Measurements from ENCODE around the gene CKAP2L.

CKAP2L gene

GRCh38 chr2:112762276-112762675 is 2.1 kb downstream of the CKAP2L start:
- ATAC-seq = no peak
- TF ChIP-seq BACH2 (CRISPR knock-in tag; IDR thresholded peaks at IDR 0.05; ENCODE audit: borderline replicate concordance) (no peak), ARNTL (CRISPR knock-in tag; IDR thresholded peaks at IDR 0.05; ENCODE audit: borderline replicate concordance, low read depth) (no peak), TOX (CRISPR knock-in tag; IDR thresholded peaks at IDR 0.05; ENCODE audit: borderline replicate concordance) (no peak), ISL1 (CRISPR knock-in tag; IDR thresholded peaks at IDR 0.05) (no peak), ZC3H10 (CRISPR knock-in tag; IDR thresholded peaks at IDR 0.05) (no peak), ZNF70 (CRISPR knock-in tag; IDR thresholded peaks at IDR 0.05) (no peak), ZNF8 (CRISPR knock-in tag; IDR thresholded peaks at IDR 0.05) (no peak), GLIS3 (CRISPR knock-in tag; IDR thresholded peaks at IDR 0.05) (no peak), ZFP3 (CRISPR knock-in tag; IDR thresholded peaks at IDR 0.05) (no peak), PPARA (CRISPR knock-in tag; IDR thresholded peaks at IDR 0.05; ENCODE audit: borderline replicate concordance) (no peak), ESRRG (CRISPR knock-in tag; IDR thresholded peaks at IDR 0.05) (no peak)
- TF ChIP-seq, protein P1, sequence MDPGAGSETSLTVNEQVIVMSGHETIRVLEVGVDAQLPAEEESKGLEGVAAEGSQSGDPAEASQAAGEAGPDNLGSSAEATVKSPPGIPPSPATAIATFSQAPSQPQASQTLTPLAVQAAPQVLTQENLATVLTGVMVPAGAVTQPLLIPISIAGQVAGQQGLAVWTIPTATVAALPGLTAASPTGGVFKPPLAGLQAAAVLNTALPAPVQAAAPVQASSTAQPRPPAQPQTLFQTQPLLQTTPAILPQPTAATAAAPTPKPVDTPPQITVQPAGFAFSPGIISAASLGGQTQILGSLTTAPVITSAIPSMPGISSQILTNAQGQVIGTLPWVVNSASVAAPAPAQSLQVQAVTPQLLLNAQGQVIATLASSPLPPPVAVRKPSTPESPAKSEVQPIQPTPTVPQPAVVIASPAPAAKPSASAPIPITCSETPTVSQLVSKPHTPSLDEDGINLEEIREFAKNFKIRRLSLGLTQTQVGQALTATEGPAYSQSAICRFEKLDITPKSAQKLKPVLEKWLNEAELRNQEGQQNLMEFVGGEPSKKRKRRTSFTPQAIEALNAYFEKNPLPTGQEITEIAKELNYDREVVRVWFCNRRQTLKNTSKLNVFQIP (CRISPR knock-in tag; IDR thresholded peaks at IDR 0.05; ENCODE audit: borderline replicate concordance, low read depth) = no peak
- TF ChIP-seq, protein P2, sequence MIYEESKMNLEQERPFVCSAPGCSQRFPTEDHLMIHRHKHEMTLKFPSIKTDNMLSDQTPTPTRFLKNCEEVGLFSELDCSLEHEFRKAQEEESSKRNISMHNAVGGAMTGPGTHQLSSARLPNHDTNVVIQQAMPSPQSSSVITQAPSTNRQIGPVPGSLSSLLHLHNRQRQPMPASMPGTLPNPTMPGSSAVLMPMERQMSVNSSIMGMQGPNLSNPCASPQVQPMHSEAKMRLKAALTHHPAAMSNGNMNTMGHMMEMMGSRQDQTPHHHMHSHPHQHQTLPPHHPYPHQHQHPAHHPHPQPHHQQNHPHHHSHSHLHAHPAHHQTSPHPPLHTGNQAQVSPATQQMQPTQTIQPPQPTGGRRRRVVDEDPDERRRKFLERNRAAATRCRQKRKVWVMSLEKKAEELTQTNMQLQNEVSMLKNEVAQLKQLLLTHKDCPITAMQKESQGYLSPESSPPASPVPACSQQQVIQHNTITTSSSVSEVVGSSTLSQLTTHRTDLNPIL (CRISPR knock-in tag; IDR thresholded peaks at IDR 0.05; ENCODE audit: low read depth) = no peak

GRCh38 chr2:112760149-112760548 is 4.3 kb downstream of the CKAP2L start:
- ATAC-seq = no peak
- no peak for TF ChIP-seq TOX (CRISPR knock-in tag; IDR thresholded peaks at IDR 0.05; ENCODE audit: borderline replicate concordance)
- no peak for TF ChIP-seq ZFP3 (CRISPR knock-in tag; IDR thresholded peaks at IDR 0.05)
- TF ChIP-seq, protein P3, sequence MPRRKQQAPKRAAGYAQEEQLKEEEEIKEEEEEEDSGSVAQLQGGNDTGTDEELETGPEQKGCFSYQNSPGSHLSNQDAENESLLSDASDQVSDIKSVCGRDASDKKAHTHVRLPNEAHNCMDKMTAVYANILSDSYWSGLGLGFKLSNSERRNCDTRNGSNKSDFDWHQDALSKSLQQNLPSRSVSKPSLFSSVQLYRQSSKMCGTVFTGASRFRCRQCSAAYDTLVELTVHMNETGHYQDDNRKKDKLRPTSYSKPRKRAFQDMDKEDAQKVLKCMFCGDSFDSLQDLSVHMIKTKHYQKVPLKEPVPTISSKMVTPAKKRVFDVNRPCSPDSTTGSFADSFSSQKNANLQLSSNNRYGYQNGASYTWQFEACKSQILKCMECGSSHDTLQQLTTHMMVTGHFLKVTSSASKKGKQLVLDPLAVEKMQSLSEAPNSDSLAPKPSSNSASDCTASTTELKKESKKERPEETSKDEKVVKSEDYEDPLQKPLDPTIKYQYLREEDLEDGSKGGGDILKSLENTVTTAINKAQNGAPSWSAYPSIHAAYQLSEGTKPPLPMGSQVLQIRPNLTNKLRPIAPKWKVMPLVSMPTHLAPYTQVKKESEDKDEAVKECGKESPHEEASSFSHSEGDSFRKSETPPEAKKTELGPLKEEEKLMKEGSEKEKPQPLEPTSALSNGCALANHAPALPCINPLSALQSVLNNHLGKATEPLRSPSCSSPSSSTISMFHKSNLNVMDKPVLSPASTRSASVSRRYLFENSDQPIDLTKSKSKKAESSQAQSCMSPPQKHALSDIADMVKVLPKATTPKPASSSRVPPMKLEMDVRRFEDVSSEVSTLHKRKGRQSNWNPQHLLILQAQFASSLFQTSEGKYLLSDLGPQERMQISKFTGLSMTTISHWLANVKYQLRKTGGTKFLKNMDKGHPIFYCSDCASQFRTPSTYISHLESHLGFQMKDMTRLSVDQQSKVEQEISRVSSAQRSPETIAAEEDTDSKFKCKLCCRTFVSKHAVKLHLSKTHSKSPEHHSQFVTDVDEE (CRISPR knock-in tag; IDR thresholded peaks at IDR 0.05) = no peak
- no peak for TF ChIP-seq ZFP30 (CRISPR knock-in tag; IDR thresholded peaks at IDR 0.05)
- TF ChIP-seq BACH2 (CRISPR knock-in tag; IDR thresholded peaks at IDR 0.05; ENCODE audit: borderline replicate concordance) = no peak
- no peak for TF ChIP-seq OSR1 (CRISPR knock-in tag; IDR thresholded peaks at IDR 0.05)
- TF ChIP-seq ZC3H10 (CRISPR knock-in tag; IDR thresholded peaks at IDR 0.05) = no peak

DNA sequence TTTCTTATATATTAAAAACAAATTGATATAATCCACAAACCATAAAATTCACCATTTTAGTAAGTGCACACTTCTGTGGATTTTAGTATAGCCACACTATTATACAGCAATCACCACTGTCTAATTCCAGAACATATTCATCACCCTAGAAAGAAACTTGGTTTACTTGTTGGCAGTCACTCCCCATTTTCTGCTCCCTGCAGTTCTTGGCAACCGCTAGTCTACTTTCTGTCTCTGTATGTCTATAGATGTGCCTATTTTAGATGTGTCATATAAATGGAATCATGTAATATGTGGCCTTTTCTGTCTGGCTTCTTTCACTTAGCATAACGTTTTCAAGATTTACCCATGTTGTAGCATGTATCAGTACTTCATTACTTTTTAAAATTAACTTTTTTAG is 5.7 kb downstream of the CKAP2L start:
- ATAC-seq = no peak
- TF ChIP-seq TCF4 (CRISPR knock-in tag; IDR thresholded peaks at IDR 0.05; ENCODE audit: borderline replicate concordance) = no peak
- TF ChIP-seq SNAI2 (CRISPR knock-in tag; IDR thresholded peaks at IDR 0.05) = no peak
- no peak for TF ChIP-seq ZFP30 (CRISPR knock-in tag; IDR thresholded peaks at IDR 0.05)
- TF ChIP-seq, protein P4, sequence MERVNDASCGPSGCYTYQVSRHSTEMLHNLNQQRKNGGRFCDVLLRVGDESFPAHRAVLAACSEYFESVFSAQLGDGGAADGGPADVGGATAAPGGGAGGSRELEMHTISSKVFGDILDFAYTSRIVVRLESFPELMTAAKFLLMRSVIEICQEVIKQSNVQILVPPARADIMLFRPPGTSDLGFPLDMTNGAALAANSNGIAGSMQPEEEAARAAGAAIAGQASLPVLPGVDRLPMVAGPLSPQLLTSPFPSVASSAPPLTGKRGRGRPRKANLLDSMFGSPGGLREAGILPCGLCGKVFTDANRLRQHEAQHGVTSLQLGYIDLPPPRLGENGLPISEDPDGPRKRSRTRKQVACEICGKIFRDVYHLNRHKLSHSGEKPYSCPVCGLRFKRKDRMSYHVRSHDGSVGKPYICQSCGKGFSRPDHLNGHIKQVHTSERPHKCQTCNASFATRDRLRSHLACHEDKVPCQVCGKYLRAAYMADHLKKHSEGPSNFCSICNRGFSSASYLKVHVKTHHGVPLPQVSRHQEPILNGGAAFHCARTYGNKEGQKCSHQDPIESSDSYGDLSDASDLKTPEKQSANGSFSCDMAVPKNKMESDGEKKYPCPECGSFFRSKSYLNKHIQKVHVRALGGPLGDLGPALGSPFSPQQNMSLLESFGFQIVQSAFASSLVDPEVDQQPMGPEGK (CRISPR knock-in tag; IDR thresholded peaks at IDR 0.05; ENCODE audit: borderline replicate concordance) = no peak
- no peak for TF ChIP-seq ESRRG (CRISPR knock-in tag; IDR thresholded peaks at IDR 0.05)
- no peak for TF ChIP-seq ISL1 (CRISPR knock-in tag; IDR thresholded peaks at IDR 0.05)
- no peak for TF ChIP-seq TOX (CRISPR knock-in tag; IDR thresholded peaks at IDR 0.05; ENCODE audit: borderline replicate concordance)
- TF ChIP-seq CSRNP3 (CRISPR knock-in tag; IDR thresholded peaks at IDR 0.05) = no peak
- no peak for TF ChIP-seq ZNF565 (CRISPR knock-in tag; conservative IDR thresholded peaks at IDR 0.05; ENCODE audit: low read depth)
- no peak for TF ChIP-seq PPARA (CRISPR knock-in tag; IDR thresholded peaks at IDR 0.05; ENCODE audit: borderline replicate concordance)
- no peak for TF ChIP-seq CSDC2 (CRISPR knock-in tag; IDR thresholded peaks at IDR 0.05)
- TF ChIP-seq, protein P1 (CRISPR knock-in tag; IDR thresholded peaks at IDR 0.05; ENCODE audit: borderline replicate concordance, low read depth) = no peak
- TF ChIP-seq OSR1 (CRISPR knock-in tag; IDR thresholded peaks at IDR 0.05) = no peak
- TF ChIP-seq ZC3H10 (CRISPR knock-in tag; IDR thresholded peaks at IDR 0.05) = no peak
- no peak for TF ChIP-seq ZFP3 (CRISPR knock-in tag; IDR thresholded peaks at IDR 0.05)
- no peak for TF ChIP-seq ZNF70 (CRISPR knock-in tag; IDR thresholded peaks at IDR 0.05)
- TF ChIP-seq, protein P2 (CRISPR knock-in tag; IDR thresholded peaks at IDR 0.05; ENCODE audit: low read depth) = no peak
- TF ChIP-seq GLIS3 (CRISPR knock-in tag; IDR thresholded peaks at IDR 0.05) = no peak
